Measurements from ENCODE around the gene LKAAEAR1. TPM values are rescaled to one million over a fixed set of nuclear protein-coding genes. Genes with fewer than 3 reads are reported as not detected.
A peak's percentile ranks its signal among the peaks of the same experiment; 100 is the strongest.

The LKAAEAR1 gene
- total and polyA plus RNA-seq, 9 of the 15 experiments (the other 6 are each of a cell fraction or from before 2014, with no cell fraction given), result not detected

DNA sequence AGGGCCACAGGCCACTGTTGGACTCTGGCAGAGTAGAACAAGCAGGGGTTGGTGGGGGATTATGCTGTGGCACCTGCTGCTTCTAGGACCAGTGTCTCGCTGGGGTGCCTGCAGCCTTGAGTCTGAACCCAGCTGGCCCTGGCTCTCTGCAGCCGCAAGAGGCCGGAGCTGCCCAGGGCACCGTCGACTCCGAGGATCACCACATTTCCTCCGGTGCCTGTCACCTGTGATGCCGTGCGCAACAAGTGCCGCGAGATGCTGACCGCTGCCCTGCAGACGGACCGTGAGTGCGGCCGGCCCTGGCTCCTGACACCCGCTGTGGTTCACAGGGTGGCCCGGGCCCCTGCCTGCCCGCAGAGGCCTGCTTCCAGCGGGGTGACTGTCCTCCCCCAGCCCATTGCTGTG lies 15.0 kb downstream of the LKAAEAR1 start:
- Histone ChIP-seq H3K4me2 (ENCODE audit: insufficient read depth, low read length) (no peak overlapping the region), H3K9me1 (ENCODE audit: control insufficient read depth, insufficient read depth, low read length) (peaks cover 3% of the 10 kb centered on the region), H3K4me1 (replicated peaks in 1 of 2; ENCODE audit: control insufficient read depth in 2 of 2, insufficient read depth in 2 of 2, low read length in 2 of 2) (peaks cover 24 to 93% of the 10 kb centered on the region in 2 experiments), H3K4me3 (no peak overlapping the region), H3K27ac (ENCODE audit: extremely low read depth, low read depth, low read length) (no peak overlapping the region), H4K20me1 (replicated peaks; ENCODE audit: control insufficient read depth, insufficient read depth, low read length) (no peaks in the 10 kb centered on the region), H3K36me3 (ENCODE audit: control insufficient read depth, insufficient read depth, low read length) (peaks cover 7% of the 10 kb centered on the region; the same call in 1 of the 3 replicates), H3K9ac (ENCODE audit: insufficient read depth in 1 of 2, low read depth in 2 of 2, low read length in 2 of 2) (peak overlapping the region in 1 of 2 experiments; percentile 14; a peak in 1 of 4 replicates), H3K27me3 (ENCODE audit: control insufficient read depth in 2 of 2, insufficient read depth in 2 of 2, low read length in 2 of 2) (no peaks in the 10 kb centered on the region), H3K9me3 (replicated peaks; ENCODE audit: control insufficient read depth, insufficient read depth, low read depth, low read length) (no peaks in the 10 kb centered on the region), H2AFZ (ENCODE audit: low read depth, low read length) (no peak overlapping the region), H3K79me2 (ENCODE audit: control insufficient read depth, insufficient read depth, low read length) (no peaks in the 10 kb centered on the region)
- in situ Hi-C loops (cut with MboI), result no loop called here
- DNase-seq (ENCODE audit: extremely low read depth in 1 of 4, low spot score in 3 of 4) (no peak), ATAC-seq (no peak), FAIRE-seq (no peak)
- intact Hi-C loops (cut with micrococcal nuclease), result no loop called here
- CTCF ChIA-PET (ENCODE audit: low intra/inter-chr PET ratio), result no interaction called here
- WGBS (ENCODE audit: insufficient coverage, low coverage, missing lambda C conversion rate), result 63% methylated on average over 20 of the region's 20 CpGs
- TF ChIP-seq, protein P1, sequence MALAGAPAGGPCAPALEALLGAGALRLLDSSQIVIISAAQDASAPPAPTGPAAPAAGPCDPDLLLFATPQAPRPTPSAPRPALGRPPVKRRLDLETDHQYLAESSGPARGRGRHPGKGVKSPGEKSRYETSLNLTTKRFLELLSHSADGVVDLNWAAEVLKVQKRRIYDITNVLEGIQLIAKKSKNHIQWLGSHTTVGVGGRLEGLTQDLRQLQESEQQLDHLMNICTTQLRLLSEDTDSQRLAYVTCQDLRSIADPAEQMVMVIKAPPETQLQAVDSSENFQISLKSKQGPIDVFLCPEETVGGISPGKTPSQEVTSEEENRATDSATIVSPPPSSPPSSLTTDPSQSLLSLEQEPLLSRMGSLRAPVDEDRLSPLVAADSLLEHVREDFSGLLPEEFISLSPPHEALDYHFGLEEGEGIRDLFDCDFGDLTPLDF (CRISPR knock-in tag; IDR thresholded peaks at IDR 0.05), result no peak
- TF ChIP-seq ZBTB17 (CRISPR knock-in tag; IDR thresholded peaks at IDR 0.05) (no peak), SMAD2 (IDR thresholded peaks at IDR 0.05; ENCODE audit: low read depth, low read length) (no peak), OTX1 (CRISPR knock-in tag; IDR thresholded peaks at IDR 0.05) (no peak), RBM22 (IDR thresholded peaks at IDR 0.05; ENCODE audit: low read depth, low read length, poor library complexity, severe bottlenecking) (peak; percentile 16), ZBTB33 (CRISPR knock-in tag; IDR thresholded peaks at IDR 0.05) (peak; percentile 58; the same call in 1 of the 2 replicates), STAG1 (CRISPR knock-in tag; IDR thresholded peaks at IDR 0.05; ENCODE audit: borderline replicate concordance) (no peak), ZFP91 (CRISPR knock-in tag; IDR thresholded peaks at IDR 0.05) (no peak), RUNX1 (IDR thresholded peaks at IDR 0.05; ENCODE audit: low read depth) (no peak)
- BruUV-seq (replicated peaks), result no TSS peak
- POLR2A ChIA-PET, result interaction anchor here (0.6 kb wide), 1 partner anchor 999 kb away, joined by 3 read pairs; no protein-coding TSS in a partner anchor

Data from K562 (cell line).